ENCODE measurements around the gene MEIS2. TPM values are rescaled to one million over a fixed set of nuclear protein-coding genes. Genes with fewer than 3 reads are reported as not detected.

Gene MEIS2
- total and polyA plus RNA-seq, 8 donors = 3.9 to 77.7 (median 25.9) TPM

DNA sequence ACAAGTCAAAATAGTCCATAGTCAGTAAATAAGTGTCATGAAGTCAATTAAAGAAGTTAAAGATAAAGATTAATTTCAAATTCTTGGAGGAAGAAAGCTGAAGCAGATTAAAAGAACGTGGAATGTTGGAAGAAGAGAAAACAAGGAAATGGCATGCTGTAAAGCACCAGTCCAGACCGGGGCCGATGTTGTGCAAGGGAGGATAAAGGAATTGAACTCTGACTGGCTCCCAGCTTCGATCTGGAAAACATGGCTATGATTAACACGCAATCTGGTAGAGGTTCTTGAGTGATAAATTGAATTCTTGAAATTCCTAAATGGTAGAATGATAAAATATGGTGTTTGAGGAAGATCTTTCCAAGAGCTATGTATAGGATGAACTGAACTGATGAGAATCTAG, 194.4 kb downstream of the MEIS2 start:
- H3K36me3 ChIP-seq = no peaks in the 10 kb centered on the region
- H3K4me1 ChIP-seq = peaks cover 4 to 29% (median 16%) of the 10 kb centered on the region in 4 donors
- no peaks in the 10 kb centered on the region for H3K9me3 ChIP-seq
- intact Hi-C loops (cut with DNase I; ENCODE audit: low total_unique reads) = no loop called here
- TF ChIP-seq EP300 (IDR thresholded peaks at IDR 0.05) = no peak
- no peak for TF ChIP-seq POLR2A (IDR thresholded peaks at IDR 0.05)
- no peak for TF ChIP-seq CTCF (IDR thresholded peaks at IDR 0.05)
- no peak for TF ChIP-seq POLR2AphosphoS5 (IDR thresholded peaks at IDR 0.05)
- no peak overlapping the region for H3K4me3 ChIP-seq
- WGBS, 5 donors = 30 to 50% (median 36%) methylated on average over 5 of the region's 5 CpGs
- H3K27me3 ChIP-seq = no peaks in the 10 kb centered on the region
- no peak overlapping the region for H3K27ac ChIP-seq
- DNase-seq = peak in 1 of 2 donors; percentile 50

DNA sequence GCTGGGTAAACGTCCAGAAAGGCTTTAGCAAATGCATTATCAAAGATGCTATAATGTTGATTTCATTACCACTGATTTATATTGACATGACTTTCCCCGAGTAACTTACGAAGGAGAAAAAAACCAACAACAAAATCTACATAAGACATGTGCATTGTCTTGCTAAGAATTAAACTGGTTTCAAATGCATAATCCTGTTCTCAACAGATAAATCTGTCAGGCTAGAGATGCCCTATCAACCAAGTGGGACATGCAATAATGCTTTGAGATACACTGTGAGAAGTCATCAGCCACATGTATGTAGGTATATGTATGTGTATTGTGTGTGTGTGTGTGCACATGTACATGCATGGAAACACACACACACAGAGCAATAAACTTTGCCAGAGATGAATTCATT, 195.6 kb downstream of the MEIS2 start:
- H3K9me3 ChIP-seq = no peaks in the 10 kb centered on the region
- WGBS, 5 donors = 49 to 57% (median 51%) methylated on average over 3 of the region's 3 CpGs
- H3K27ac ChIP-seq = peak overlapping the region in 1 of 5 donors; percentile 14
- TF ChIP-seq EP300 (IDR thresholded peaks at IDR 0.05) = no peak
- TF ChIP-seq CTCF (IDR thresholded peaks at IDR 0.05) = no peak
- no peak for TF ChIP-seq POLR2AphosphoS5 (IDR thresholded peaks at IDR 0.05)
- TF ChIP-seq POLR2A (IDR thresholded peaks at IDR 0.05) = no peak
- H3K4me1 ChIP-seq = peaks cover 4 to 29% (median 19%) of the 10 kb centered on the region in 4 donors
- H3K27me3 ChIP-seq = no peaks in the 10 kb centered on the region
- intact Hi-C loops (cut with DNase I; ENCODE audit: low total_unique reads) = no loop called here
- H3K4me3 ChIP-seq = no peak overlapping the region
- H3K36me3 ChIP-seq = no peaks in the 10 kb centered on the region
- no peak for DNase-seq

DNA sequence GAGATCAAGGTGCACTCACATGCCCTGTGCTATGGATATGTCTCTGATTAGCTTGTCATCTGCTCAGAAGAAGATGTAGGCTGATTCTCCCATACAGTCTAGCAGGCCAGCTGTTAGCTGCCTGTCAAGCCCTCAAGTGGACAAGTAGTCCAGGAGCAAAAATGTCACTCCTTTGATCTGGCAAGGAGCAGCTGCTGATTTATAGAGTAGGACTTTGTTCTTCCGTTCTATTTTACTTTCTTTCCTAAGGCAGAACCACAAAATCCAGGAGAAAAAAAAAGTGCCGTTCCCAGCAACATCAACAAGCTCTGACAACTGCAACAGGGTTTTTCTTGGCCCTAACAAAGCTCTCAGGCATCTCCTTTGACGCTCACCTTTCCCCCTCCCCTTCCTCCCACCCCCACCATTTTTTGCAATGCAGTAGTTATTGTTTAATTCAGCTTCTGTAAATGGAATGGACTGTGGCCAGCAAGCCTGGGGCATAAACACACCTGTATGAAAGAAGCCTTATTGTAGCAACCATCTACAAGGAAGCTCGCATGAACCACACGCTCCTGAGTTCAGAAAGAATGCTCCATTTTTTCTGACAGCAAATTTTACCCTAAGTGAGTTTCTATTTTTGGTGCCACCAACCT, 196.3 kb downstream of the MEIS2 start:
- Histone ChIP-seq H3K36me3 (no peaks in the 10 kb centered on the region), H3K27me3 (no peaks in the 10 kb centered on the region), H3K4me3 (no peak overlapping the region), H3K27ac (peak overlapping the region in 1 of 5 donors; percentile 14), H3K9me3 (no peaks in the 10 kb centered on the region), H3K4me1 (peaks cover 4 to 29% (median 19%) of the 10 kb centered on the region in 4 donors)
- WGBS, 5 donors = 29 to 55% (median 37%) methylated on average over 5 of the region's 5 CpGs
- DNase-seq = peak in 1 of 2 donors; percentile 60
- intact Hi-C loops (cut with DNase I; ENCODE audit: low total_unique reads) = no loop called here
- no peak for TF ChIP-seq EP300 (IDR thresholded peaks at IDR 0.05)
- TF ChIP-seq CTCF (IDR thresholded peaks at IDR 0.05) = no peak
- TF ChIP-seq POLR2A (IDR thresholded peaks at IDR 0.05) = no peak
- no peak for TF ChIP-seq POLR2AphosphoS5 (IDR thresholded peaks at IDR 0.05)

DNA sequence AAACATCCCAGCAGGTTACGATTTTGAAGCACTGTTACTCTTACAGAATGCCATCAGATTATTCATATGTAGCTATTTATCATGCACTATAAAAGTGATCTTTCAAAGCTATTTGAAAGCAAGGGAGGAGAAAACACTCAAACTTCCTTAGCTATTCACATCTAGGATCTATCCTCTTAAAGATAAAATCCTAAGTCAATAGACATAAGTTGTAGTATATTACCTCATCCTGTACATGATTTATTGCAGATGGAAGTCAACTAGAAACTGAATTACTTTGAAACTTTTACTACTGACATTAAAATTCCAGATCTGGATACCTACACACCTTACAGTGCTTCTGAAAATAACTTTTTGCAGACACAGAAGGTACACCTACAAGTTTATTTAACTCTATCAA, 197.2 kb downstream of the MEIS2 start:
- no peak overlapping the region for H3K27ac ChIP-seq
- no peaks in the 10 kb centered on the region for H3K36me3 ChIP-seq
- H3K4me1 ChIP-seq = peaks cover 4 to 36% (median 22%) of the 10 kb centered on the region in 4 donors
- no peak for TF ChIP-seq CTCF (IDR thresholded peaks at IDR 0.05)
- TF ChIP-seq POLR2A (IDR thresholded peaks at IDR 0.05) = no peak
- TF ChIP-seq POLR2AphosphoS5 (IDR thresholded peaks at IDR 0.05) = no peak
- 42 to 67% (median 53%) methylated on average over 1 of the region's 1 CpG for WGBS, 5 donors
- H3K9me3 ChIP-seq = no peaks in the 10 kb centered on the region
- intact Hi-C loops (cut with DNase I; ENCODE audit: low total_unique reads) = no loop called here
- no peak overlapping the region for H3K4me3 ChIP-seq
- no peak for DNase-seq
- no peaks in the 10 kb centered on the region for H3K27me3 ChIP-seq

All from stomach (tissue), 9 donors.